H1 (cell line): ENCODE data around the gene LDLRAD3. TPM values are rescaled to one million over a fixed set of nuclear protein-coding genes. Genes with fewer than 3 reads are reported as not detected.

ENCODE experiments used
- KDM4A ChIP-seq: IDR thresholded peaks from one replicate; pipeline ENCODE4 v1.7.1; 2012; ENCODE audit warnings: low read depth, mild to moderate bottlenecking, moderate library complexity, low read length, inconsistent platforms; ENCODE audit not compliant: severe bottlenecking
- NANOG ChIP-seq: IDR thresholded peaks from 2 replicates; pipeline ENCODE4 v1.6.1; 2011; ENCODE audit warnings: low read length, low read depth, mild to moderate bottlenecking, inconsistent platforms; ENCODE audit not compliant: insufficient read depth, poor library complexity, severe bottlenecking
- PHF8 ChIP-seq: fragments of 200-600 bp; sonication (generic); conservative IDR thresholded peaks from 2 replicates; pipeline ENCODE4 v1.7.1; 2012; ENCODE audit warnings: low read depth, mild to moderate bottlenecking, inconsistent platforms, low read length, moderate library complexity
- TEAD4 ChIP-seq: IDR thresholded peaks from 2 replicates; pipeline ENCODE4 v1.6.1; 2012; ENCODE audit warnings: low read depth, low read length, inconsistent platforms, mixed read lengths
- polyA plus RNA-seq, 7 experiments: library from polyadenylated mRNA; depleted of rRNA in 3 of 7; stranded (reverse) in 5 of 7; unstranded in 2 of 7; fragments of >200 nt in 5 of 7; fragments of 200-250 nt in 2 of 7; gene quantifications; 1 replicate in 5 of 7; 2 replicates in 1 of 7; 4 replicates in 1 of 7; pipeline versions ENCODE4 v1.2.1 to v1.2.3, GENCODE V29; 2011 to 2013; ENCODE audit warnings: missing spikeins in 2 of 7, mixed read lengths in 2 of 7
- total RNA-seq: library from RNA; stranded (reverse); fragmentation: NEBNext Ultra II Directional; extraction: Animal tissue kit (Norgen Biotek cat#: 25700); gene quantifications from 2 replicates; pipeline ENCODE4 v1.2.1, GENCODE V29; 2021
- TF ChIP-seq, protein P1 (sequence below): fragments of 300-600 bp; sonication (generic); IDR thresholded peaks from 2 replicates; pipeline ENCODE4 v1.7.1; 2012; ENCODE audit warnings: low read length, moderate library complexity, mild to moderate bottlenecking, inconsistent platforms; ENCODE audit not compliant: insufficient replicate concordance

The LDLRAD3 gene
- total and polyA plus RNA-seq, 2 of the 8 experiments (the other 6 are each of a cell fraction or from before 2014, with no cell fraction given): 18.6 to 22.8 TPM

DNA sequence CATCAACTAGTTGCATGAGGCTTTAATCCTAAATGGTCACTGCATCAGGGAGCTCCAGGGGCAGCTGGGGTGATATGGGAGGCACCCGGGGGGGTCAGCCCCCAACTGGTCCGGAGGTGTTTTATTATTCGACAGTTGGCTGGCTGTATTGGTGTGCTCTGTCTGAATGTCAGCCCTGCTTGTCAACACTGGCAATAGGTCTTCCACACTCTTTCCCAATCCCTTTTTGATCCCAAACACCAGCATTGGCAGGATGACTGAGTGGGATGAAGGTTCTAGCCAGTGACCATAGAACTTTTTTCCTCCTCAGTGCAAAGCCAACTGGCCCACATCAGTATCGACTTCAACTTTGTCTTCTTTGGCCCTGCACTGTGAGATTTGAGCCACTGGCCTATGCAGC, 8.9 kb upstream of the LDLRAD3 start (continued):
- TF ChIP-seq, protein P1, sequence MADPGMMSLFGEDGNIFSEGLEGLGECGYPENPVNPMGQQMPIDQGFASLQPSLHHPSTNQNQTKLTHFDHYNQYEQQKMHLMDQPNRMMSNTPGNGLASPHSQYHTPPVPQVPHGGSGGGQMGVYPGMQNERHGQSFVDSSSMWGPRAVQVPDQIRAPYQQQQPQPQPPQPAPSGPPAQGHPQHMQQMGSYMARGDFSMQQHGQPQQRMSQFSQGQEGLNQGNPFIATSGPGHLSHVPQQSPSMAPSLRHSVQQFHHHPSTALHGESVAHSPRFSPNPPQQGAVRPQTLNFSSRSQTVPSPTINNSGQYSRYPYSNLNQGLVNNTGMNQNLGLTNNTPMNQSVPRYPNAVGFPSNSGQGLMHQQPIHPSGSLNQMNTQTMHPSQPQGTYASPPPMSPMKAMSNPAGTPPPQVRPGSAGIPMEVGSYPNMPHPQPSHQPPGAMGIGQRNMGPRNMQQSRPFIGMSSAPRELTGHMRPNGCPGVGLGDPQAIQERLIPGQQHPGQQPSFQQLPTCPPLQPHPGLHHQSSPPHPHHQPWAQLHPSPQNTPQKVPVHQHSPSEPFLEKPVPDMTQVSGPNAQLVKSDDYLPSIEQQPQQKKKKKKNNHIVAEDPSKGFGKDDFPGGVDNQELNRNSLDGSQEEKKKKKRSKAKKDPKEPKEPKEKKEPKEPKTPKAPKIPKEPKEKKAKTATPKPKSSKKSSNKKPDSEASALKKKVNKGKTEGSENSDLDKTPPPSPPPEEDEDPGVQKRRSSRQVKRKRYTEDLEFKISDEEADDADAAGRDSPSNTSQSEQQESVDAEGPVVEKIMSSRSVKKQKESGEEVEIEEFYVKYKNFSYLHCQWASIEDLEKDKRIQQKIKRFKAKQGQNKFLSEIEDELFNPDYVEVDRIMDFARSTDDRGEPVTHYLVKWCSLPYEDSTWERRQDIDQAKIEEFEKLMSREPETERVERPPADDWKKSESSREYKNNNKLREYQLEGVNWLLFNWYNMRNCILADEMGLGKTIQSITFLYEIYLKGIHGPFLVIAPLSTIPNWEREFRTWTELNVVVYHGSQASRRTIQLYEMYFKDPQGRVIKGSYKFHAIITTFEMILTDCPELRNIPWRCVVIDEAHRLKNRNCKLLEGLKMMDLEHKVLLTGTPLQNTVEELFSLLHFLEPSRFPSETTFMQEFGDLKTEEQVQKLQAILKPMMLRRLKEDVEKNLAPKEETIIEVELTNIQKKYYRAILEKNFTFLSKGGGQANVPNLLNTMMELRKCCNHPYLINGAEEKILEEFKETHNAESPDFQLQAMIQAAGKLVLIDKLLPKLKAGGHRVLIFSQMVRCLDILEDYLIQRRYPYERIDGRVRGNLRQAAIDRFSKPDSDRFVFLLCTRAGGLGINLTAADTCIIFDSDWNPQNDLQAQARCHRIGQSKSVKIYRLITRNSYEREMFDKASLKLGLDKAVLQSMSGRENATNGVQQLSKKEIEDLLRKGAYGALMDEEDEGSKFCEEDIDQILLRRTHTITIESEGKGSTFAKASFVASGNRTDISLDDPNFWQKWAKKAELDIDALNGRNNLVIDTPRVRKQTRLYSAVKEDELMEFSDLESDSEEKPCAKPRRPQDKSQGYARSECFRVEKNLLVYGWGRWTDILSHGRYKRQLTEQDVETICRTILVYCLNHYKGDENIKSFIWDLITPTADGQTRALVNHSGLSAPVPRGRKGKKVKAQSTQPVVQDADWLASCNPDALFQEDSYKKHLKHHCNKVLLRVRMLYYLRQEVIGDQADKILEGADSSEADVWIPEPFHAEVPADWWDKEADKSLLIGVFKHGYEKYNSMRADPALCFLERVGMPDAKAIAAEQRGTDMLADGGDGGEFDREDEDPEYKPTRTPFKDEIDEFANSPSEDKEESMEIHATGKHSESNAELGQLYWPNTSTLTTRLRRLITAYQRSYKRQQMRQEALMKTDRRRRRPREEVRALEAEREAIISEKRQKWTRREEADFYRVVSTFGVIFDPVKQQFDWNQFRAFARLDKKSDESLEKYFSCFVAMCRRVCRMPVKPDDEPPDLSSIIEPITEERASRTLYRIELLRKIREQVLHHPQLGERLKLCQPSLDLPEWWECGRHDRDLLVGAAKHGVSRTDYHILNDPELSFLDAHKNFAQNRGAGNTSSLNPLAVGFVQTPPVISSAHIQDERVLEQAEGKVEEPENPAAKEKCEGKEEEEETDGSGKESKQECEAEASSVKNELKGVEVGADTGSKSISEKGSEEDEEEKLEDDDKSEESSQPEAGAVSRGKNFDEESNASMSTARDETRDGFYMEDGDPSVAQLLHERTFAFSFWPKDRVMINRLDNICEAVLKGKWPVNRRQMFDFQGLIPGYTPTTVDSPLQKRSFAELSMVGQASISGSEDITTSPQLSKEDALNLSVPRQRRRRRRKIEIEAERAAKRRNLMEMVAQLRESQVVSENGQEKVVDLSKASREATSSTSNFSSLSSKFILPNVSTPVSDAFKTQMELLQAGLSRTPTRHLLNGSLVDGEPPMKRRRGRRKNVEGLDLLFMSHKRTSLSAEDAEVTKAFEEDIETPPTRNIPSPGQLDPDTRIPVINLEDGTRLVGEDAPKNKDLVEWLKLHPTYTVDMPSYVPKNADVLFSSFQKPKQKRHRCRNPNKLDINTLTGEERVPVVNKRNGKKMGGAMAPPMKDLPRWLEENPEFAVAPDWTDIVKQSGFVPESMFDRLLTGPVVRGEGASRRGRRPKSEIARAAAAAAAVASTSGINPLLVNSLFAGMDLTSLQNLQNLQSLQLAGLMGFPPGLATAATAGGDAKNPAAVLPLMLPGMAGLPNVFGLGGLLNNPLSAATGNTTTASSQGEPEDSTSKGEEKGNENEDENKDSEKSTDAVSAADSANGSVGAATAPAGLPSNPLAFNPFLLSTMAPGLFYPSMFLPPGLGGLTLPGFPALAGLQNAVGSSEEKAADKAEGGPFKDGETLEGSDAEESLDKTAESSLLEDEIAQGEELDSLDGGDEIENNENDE: no peak
- TF ChIP-seq TEAD4: no peak
- TF ChIP-seq KDM4A: no peak
- TF ChIP-seq NANOG: no peak
- TF ChIP-seq PHF8: no peak
